SU-DHL-6 (cell line): Measurements from ENCODE around the gene LUZP1.

Experiments used
- H2AFZ ChIP-seq: fragments of 200-600 bp; sonication (generic); 2 replicates; pipeline ENCODE4 v1.6.1; 2014; ENCODE audit warnings: low read depth, mild to moderate bottlenecking, moderate library complexity, mixed read lengths, antibody characterized with exemption, low read length; ENCODE audit not compliant: severe bottlenecking
- H3F3A ChIP-seq: fragments of 200-600 bp; shearing (Covaris generic); 2 replicates; pipeline ENCODE4 v1.6.0; 2016; ENCODE audit warnings: antibody characterized with exemption, mild to moderate bottlenecking; ENCODE audit not compliant: insufficient read depth
- H3K27ac ChIP-seq: fragments of 200-600 bp; sonication (generic); 2 replicates; pipeline ENCODE4 v1.5.1; 2016; ENCODE audit warnings: low read depth, mild to moderate bottlenecking, low read length, moderate library complexity, mixed read lengths
- H3K27me3 ChIP-seq: fragments of 200-600 bp; sonication (generic), shearing (Covaris generic); 2 replicates; pipeline ENCODE4 v1.6.0; 2014; ENCODE audit warnings: mild to moderate bottlenecking, low read length
- H3K36me3 ChIP-seq: fragments of 200-600 bp; sonication (generic); 2 replicates; pipeline ENCODE4 v1.6.1; 2014; ENCODE audit warnings: mild to moderate bottlenecking, low read length, mixed read lengths
- H3K4me2 ChIP-seq: fragments of 300-600, 200-600 bp; shearing (Covaris generic), sonication (generic); 2 replicates; pipeline ENCODE4 v1.6.0; 2014; ENCODE audit warnings: low read length, low read depth, mild to moderate bottlenecking; ENCODE audit not compliant: poor library complexity, severe bottlenecking
- H3K4me3 ChIP-seq: fragments of 200-600 bp; sonication (generic); 2 replicates; pipeline ENCODE4 v1.5.1; 2014; ENCODE audit warnings: antibody characterized with exemption, low read length, mild to moderate bottlenecking, mixed read lengths; ENCODE audit not compliant: insufficient read depth, poor library complexity, severe bottlenecking
- H3K79me2 ChIP-seq: fragments of 200-600 bp; sonication (generic); 2 replicates; pipeline ENCODE4 v1.6.1; 2014; ENCODE audit warnings: mild to moderate bottlenecking, low read length, moderate library complexity; ENCODE audit not compliant: insufficient read depth
- H3K9ac ChIP-seq: fragments of 200-600 bp; sonication (generic); 2 replicates; pipeline ENCODE4 v1.7.0; 2014; ENCODE audit warnings: mild to moderate bottlenecking, low read length
- H3K9me2 ChIP-seq: fragments of 200-600 bp; sonication (generic); replicated peaks from 2 replicates; pipeline ENCODE4 v1.6.1; 2014; ENCODE audit warnings: low read length; ENCODE audit not compliant: insufficient read depth
- H3K9me3 ChIP-seq: fragments of 200-600 bp; sonication (generic); 2 replicates; pipeline ENCODE4 v1.6.1; 2014; ENCODE audit warnings: low read length, mixed read lengths; ENCODE audit not compliant: insufficient read depth
- H4K20me1 ChIP-seq: fragments of 200-600 bp; sonication (generic); 2 replicates; pipeline ENCODE4 v1.6.1; 2014; ENCODE audit warnings: low read depth, mild to moderate bottlenecking, antibody characterized with exemption, low read length, moderate library complexity, mixed read lengths
- CTCF ChIP-seq: fragments of 200-600 bp; sonication (generic); IDR thresholded peaks from one replicate; pipeline ENCODE4 v1.5.1; 2017; ENCODE audit warnings: antibody characterized with exemption, mild to moderate bottlenecking, low read length, moderate library complexity; ENCODE audit not compliant: insufficient read depth, poor library complexity, severe bottlenecking
- EZH2phosphoT487 ChIP-seq: fragments of 200-600 bp; sonication (generic), shearing (Covaris generic); conservative IDR thresholded peaks from 2 replicates; pipeline ENCODE4 v1.6.1; 2018; ENCODE audit warnings: mild to moderate bottlenecking, antibody characterized with exemption, low read length, moderate library complexity, mixed read lengths

Gene LUZP1

GRCh38 chr1:23062271-23062670, 106.4 kb downstream of the LUZP1 start:
- Histone ChIP-seq H3K4me2 (no peak overlapping the region), H3K4me3 (no peak overlapping the region), H4K20me1 (no peaks in the 10 kb centered on the region), H3K9ac (no peak overlapping the region), H3K27ac (no peak overlapping the region), H2AFZ (no peak overlapping the region), H3K27me3 (no peaks in the 10 kb centered on the region), H3F3A (no peaks in the 10 kb centered on the region), H3K36me3 (peaks cover 20% of the 10 kb centered on the region), H3K9me3 (no peaks in the 10 kb centered on the region), H3K79me2 (no peaks in the 10 kb centered on the region), H3K9me2 (no peaks in the 10 kb centered on the region)
- TF ChIP-seq CTCF = no peak
- no peak for TF ChIP-seq EZH2phosphoT487

- H3K36me3 ChIP-seq = peaks cover 18% of the 10 kb centered on the region
- TF ChIP-seq CTCF = no peak
- no peak for TF ChIP-seq EZH2phosphoT487
- H3K27ac ChIP-seq = no peak overlapping the region
- H4K20me1 ChIP-seq = no peaks in the 10 kb centered on the region
- H3F3A ChIP-seq = no peaks in the 10 kb centered on the region
- no peak overlapping the region for H3K9ac ChIP-seq
- no peaks in the 10 kb centered on the region for H3K27me3 ChIP-seq
- no peaks in the 10 kb centered on the region for H3K79me2 ChIP-seq
- H3K9me2 ChIP-seq = no peaks in the 10 kb centered on the region
- no peaks in the 10 kb centered on the region for H3K9me3 ChIP-seq
- H2AFZ ChIP-seq = no peak overlapping the region
- no peak overlapping the region for H3K4me2 ChIP-seq
- no peak overlapping the region for H3K4me3 ChIP-seq
Measured at GRCh38 chr1:23057301-23057700, 111.4 kb downstream of the LUZP1 start.

GRCh38 chr1:23051290-23051909, 117.3 kb downstream of the LUZP1 start:
- no peak overlapping the region for H3K27ac ChIP-seq
- no peaks in the 10 kb centered on the region for H3K9me2 ChIP-seq
- no peaks in the 10 kb centered on the region for H4K20me1 ChIP-seq
- no peak overlapping the region for H2AFZ ChIP-seq
- H3K79me2 ChIP-seq = peaks cover 18% of the 10 kb centered on the region
- no peak for TF ChIP-seq CTCF
- TF ChIP-seq EZH2phosphoT487 = no peak
- H3K4me3 ChIP-seq = no peak overlapping the region
- H3F3A ChIP-seq = no peaks in the 10 kb centered on the region
- H3K4me2 ChIP-seq = no peak overlapping the region
- peaks cover 15% of the 10 kb centered on the region; the same call in 1 of the 2 replicates for H3K36me3 ChIP-seq
- no peaks in the 10 kb centered on the region for H3K9me3 ChIP-seq
- H3K9ac ChIP-seq = no peak overlapping the region
- no peaks in the 10 kb centered on the region for H3K27me3 ChIP-seq
